HepG2 (cell line): Measurements from ENCODE around the gene TMOD2. TPM values are rescaled to one million over a fixed set of nuclear protein-coding genes. Genes with fewer than 3 reads are reported as not detected.

ENCODE experiments used
- CHD2 ChIP-seq: IDR thresholded peaks from 2 replicates; pipeline ENCODE4 v1.6.1; 2011; ENCODE audit warnings: low read depth, low read length, improper control_type of control experiment
- HNF1A ChIP-seq, 2 experiments: sonication (generic) in 1 of 2; formaldehyde crosslinking in 1 of 2; IDR thresholded peaks; 2 replicates each; pipeline versions ENCODE4 v1.4.0 to v1.6.1; 2016 to 2020; ENCODE audit warnings: borderline replicate concordance in 1 of 2, low read depth in 1 of 2, mild to moderate bottlenecking in 1 of 2, missing genetic modification reagents in 1 of 2
- HNRNPL ChIP-seq: fragments of 200-400 bp; formaldehyde crosslinking; IDR thresholded peaks from 2 replicates; pipeline ENCODE4 v1.6.1; 2017; ENCODE audit warnings: mild to moderate bottlenecking, low read depth, low read length
- HNRNPLL ChIP-seq: fragments of 200-400 bp; formaldehyde crosslinking; IDR thresholded peaks from 2 replicates; pipeline ENCODE4 v1.6.1; 2017; ENCODE audit warnings: mild to moderate bottlenecking, low read depth, low read length; ENCODE audit not compliant: poor library complexity, severe bottlenecking
- IRX3 ChIP-seq: sonication (generic); formaldehyde crosslinking; IDR thresholded peaks from 2 replicates; pipeline ENCODE4 v1.8.1; 2023; ENCODE audit warnings: mild to moderate bottlenecking, low read depth, missing genetic modification reagents, borderline replicate concordance
- KAT2B ChIP-seq: fragments of 150-350 bp; IDR thresholded peaks from 2 replicates; pipeline ENCODE4 v1.6.1; 2014; ENCODE audit warnings: low read depth, low read length, borderline replicate concordance
- KMT2A ChIP-seq: sonication (generic); formaldehyde crosslinking; IDR thresholded peaks from 2 replicates; pipeline ENCODE4 v1.4.0; 2020; ENCODE audit warnings: missing genetic modification reagents
- NCOA5 ChIP-seq: sonication (generic); formaldehyde crosslinking; IDR thresholded peaks from 2 replicates; pipeline ENCODE4 v1.4.0; 2020; ENCODE audit warnings: missing genetic modification reagents
- NFYB ChIP-seq: sonication (generic); formaldehyde crosslinking; IDR thresholded peaks from 2 replicates; pipeline ENCODE4 v1.4.0; 2020; ENCODE audit warnings: missing genetic modification reagents
- RELA ChIP-seq: sonication (generic); formaldehyde crosslinking; IDR thresholded peaks from 2 replicates; pipeline ENCODE4 v1.4.0; 2020; ENCODE audit warnings: missing genetic modification reagents
- REPIN1 ChIP-seq: sonication (generic); formaldehyde crosslinking; IDR thresholded peaks from 2 replicates; pipeline ENCODE4 v1.8.0; 2022; ENCODE audit warnings: missing genetic modification reagents, low read depth, mild to moderate bottlenecking, borderline replicate concordance
- REST ChIP-seq, 2 experiments: IDR thresholded peaks; 2 replicates each; pipeline ENCODE4 v1.6.1; 2011 to 2012; ENCODE audit warnings: low read length in 2 of 2, borderline replicate concordance in 1 of 2, low read depth in 1 of 2, mild to moderate bottlenecking in 1 of 2, moderate library complexity in 1 of 2
- SOX6 ChIP-seq, 2 experiments: fragments of 450-650 bp in 1 of 2; sonication (generic) in 1 of 2; formaldehyde crosslinking in 1 of 2; IDR thresholded peaks; 2 replicates each; pipeline versions ENCODE4 v1.4.0 to v1.6.1; 2017 to 2020; ENCODE audit warnings: antibody characterized with exemption in 1 of 2, mild to moderate bottlenecking in 1 of 2, missing genetic modification reagents in 1 of 2
- SRSF4 ChIP-seq: fragments of 200-400 bp; formaldehyde crosslinking; IDR thresholded peaks from one replicate; pipeline ENCODE4 v1.6.1; 2018; ENCODE audit warnings: mild to moderate bottlenecking, low read depth, low read length, moderate library complexity; ENCODE audit not compliant: poor library complexity, severe bottlenecking
- TOPORS ChIP-seq: sonication (generic); formaldehyde crosslinking; IDR thresholded peaks from 2 replicates; pipeline ENCODE4 v1.8.0; 2023; ENCODE audit warnings: mild to moderate bottlenecking, missing genetic modification reagents
- ZBTB42 ChIP-seq: sonication (generic); formaldehyde crosslinking; IDR thresholded peaks from 2 replicates; pipeline ENCODE4 v1.5.0; 2020; ENCODE audit warnings: mild to moderate bottlenecking, missing genetic modification reagents
- ZNF414 ChIP-seq: sonication (generic); formaldehyde crosslinking; IDR thresholded peaks from 2 replicates; pipeline ENCODE4 v1.5.0; 2020; ENCODE audit warnings: missing genetic modification reagents
- ZNF782 ChIP-seq: sonication (generic); formaldehyde crosslinking; IDR thresholded peaks from 2 replicates; pipeline ENCODE4 v1.4.0; 2020; ENCODE audit warnings: missing genetic modification reagents, mild to moderate bottlenecking, borderline replicate concordance
- ZSCAN9 ChIP-seq: IDR thresholded peaks from 2 replicates; pipeline ENCODE4 v1.6.1; 2016; ENCODE audit warnings: borderline replicate concordance
- polyA plus RNA-seq, 8 experiments: library from polyadenylated mRNA; depleted of rRNA in 3 of 8; stranded (reverse) in 7 of 8; unstranded in 1 of 8; fragments of >200 nt; fragmentation: Illumina TruSeq in 4 of 8; extraction: Trizol in 4 of 8; gene quantifications; 2 replicates each; pipeline versions ENCODE4 v1.2.1 to v1.2.3, GENCODE V29; 2011 to 2016; ENCODE audit warnings: low read depth in 4 of 8, missing spikeins in 1 of 8, mixed read lengths in 1 of 8; ENCODE audit not compliant: insufficient read depth in 1 of 8
- total RNA-seq, 5 experiments: library from RNA; depleted of rRNA; stranded (reverse); fragments of >200 nt; fragmentation: Illumina TruSeq; extraction: Trizol; gene quantifications; 2 replicates each; pipeline ENCODE4 v1.2.3, GENCODE V29; 2016; ENCODE audit warnings: low read depth in 1 of 5

TMOD2 gene
- total and polyA plus RNA-seq, 2 of the 13 experiments (the other 11 are each of a cell fraction or from before 2014, with no cell fraction given) = 0.01 to 0.02 TPM

GRCh38 chr15:51829376-51830275, 78.2 kb downstream of the TMOD2 start, which contains the start of gene TMOD3 (continued):
- TF ChIP-seq TOPORS (CRISPR knock-in tag) (no peak), CHD2 (no peak), NFYB (CRISPR knock-in tag) (no peak), KAT2B (no peak), ZSCAN9 (peak; percentile 63; the same call in 1 of the 2 replicates), HNF1A (IDR thresholded peaks at IDR 0.05; ENCODE audit: low read depth) (no peak), HNF1A (CRISPR knock-in tag; IDR thresholded peaks at IDR 0.05; ENCODE audit: borderline replicate concordance) (0 out of 2 replicates have a peak, but pooled peaks have one; percentile 46), ZBTB42 (no peak), SRSF4 (no peak), RELA (CRISPR knock-in tag) (no peak), REPIN1 (CRISPR knock-in tag) (no peak), SOX6 (IDR thresholded peaks at IDR 0.05) (no peak), SOX6 (CRISPR knock-in tag; IDR thresholded peaks at IDR 0.05) (peak; percentile 28; the same call in 1 of the 2 replicates), ZNF782 (CRISPR knock-in tag) (no peak), ZNF414 (CRISPR knock-in tag) (no peak), NCOA5 (CRISPR knock-in tag) (no peak), REST (IDR thresholded peaks at IDR 0.05; ENCODE audit: borderline replicate concordance in 1 of 2, low read depth in 1 of 2, low read length in 2 of 2) (no peak), HNRNPL (no peak), IRX3 (CRISPR knock-in tag) (no peak), KMT2A (CRISPR knock-in tag) (peak; percentile 66), HNRNPLL (peak; percentile 34)
